Colon (tissue), 2 donors: ENCODE data around the gene AACS.
"Not testable (repeated sequence)": the region's sequence is repeated elsewhere in the genome, so short reads cannot be mapped to it uniquely, and the experiment has no call there.

Experiments
- FAIRE-seq: peaks from 2 replicates; lab custom pipeline; 2012; peaks lifted over from hg19 to GRCh38; lab: Jason Lieb, UNC
- donor health status: control.
- donor health status: control.

Gene AACS

GRCh38 chr12:125092108-125092871, 27.1 kb downstream of the AACS start:
- no peak for FAIRE-seq

- FAIRE-seq: no peak
These were observed 27.8 kb downstream of the AACS start for GRCh38 chr12:125092872-125093680.

GRCh38 chr12:125093681-125094330, 28.6 kb downstream of the AACS start:
- FAIRE-seq: no peak

- no peak for FAIRE-seq
These were observed 31.7 kb downstream of the AACS start for GRCh38 chr12:125096894-125097293.

- FAIRE-seq: no peak
These were observed 32.2 kb downstream of the AACS start for GRCh38 chr12:125097427-125097826.

GRCh38 chr12:125098676-125099408, 33.6 kb downstream of the AACS start:
- no peak for FAIRE-seq

GRCh38 chr12:125099409-125099782, 34.2 kb downstream of the AACS start:
- FAIRE-seq: no peak

- FAIRE-seq: no peak
These were observed 35.6 kb downstream of the AACS start for GRCh38 chr12:125100551-125101434.

- no peak for FAIRE-seq
These were observed 39.7 kb downstream of the AACS start for GRCh38 chr12:125104982-125105381.

GRCh38 chr12:125105600-125105999, 40.4 kb downstream of the AACS start:
- FAIRE-seq: no peak

- FAIRE-seq: no peak
These were observed 45.6 kb downstream of the AACS start for GRCh38 chr12:125110641-125111360.

GRCh38 chr12:125111403-125111802, 46.2 kb downstream of the AACS start:
- no peak for FAIRE-seq

- FAIRE-seq: not testable (repeated sequence)
These were observed 47.4 kb downstream of the AACS start for GRCh38 chr12:125112614-125113013.

- FAIRE-seq: no peak
These were observed 48.0 kb downstream of the AACS start for GRCh38 chr12:125113263-125113662.

GRCh38 chr12:125113789-125114188, 48.6 kb downstream of the AACS start:
- FAIRE-seq: no peak

- FAIRE-seq: no peak
These were observed 49.3 kb downstream of the AACS start for GRCh38 chr12:125114365-125115141.

GRCh38 chr12:125120566-125120965, 55.3 kb downstream of the AACS start:
- no peak for FAIRE-seq

- FAIRE-seq: no peak
These were observed 55.9 kb downstream of the AACS start for GRCh38 chr12:125121106-125121505.

- FAIRE-seq: no peak
These were observed 57.4 kb downstream of the AACS start for GRCh38 chr12:125122668-125123067.
